OCI-LY1 (cell line): ENCODE results near the gene MRPL14.

Experiments
- H2AFZ ChIP-seq: fragments of 200-600 bp; sonication (generic), shearing (Covaris generic); 2 replicates; pipeline ENCODE4 v1.6.0; 2014; ENCODE audit warnings: antibody characterized with exemption, mild to moderate bottlenecking, low read length
- H3F3A ChIP-seq: fragments of 200-600 bp; sonication (generic), shearing (Covaris generic); 2 replicates; pipeline ENCODE4 v1.6.0; 2014; ENCODE audit warnings: mild to moderate bottlenecking, antibody characterized with exemption, low read length, moderate library complexity; ENCODE audit not compliant: insufficient read depth
- H3K27ac ChIP-seq: fragments of 200-600 bp; sonication (generic); 2 replicates; pipeline ENCODE4 v1.5.1; 2014; ENCODE audit warnings: low read length, mixed run types, mild to moderate bottlenecking, low read depth; ENCODE audit not compliant: poor library complexity, severe bottlenecking
- H3K27me3 ChIP-seq: fragments of 200-600 bp; sonication (generic); 2 replicates; pipeline ENCODE4 v1.6.0; 2014; ENCODE audit warnings: antibody characterized with exemption, mild to moderate bottlenecking, low read length, moderate library complexity; ENCODE audit not compliant: insufficient read depth
- H3K36me3 ChIP-seq: fragments of 200-600 bp; sonication (generic); 2 replicates; pipeline ENCODE4 v1.6.1; 2014; ENCODE audit warnings: mild to moderate bottlenecking, antibody characterized with exemption, low read length, moderate library complexity, mixed read lengths; ENCODE audit not compliant: insufficient read depth
- H3K4me1 ChIP-seq: fragments of 200-600 bp; sonication (generic); 2 replicates; pipeline ENCODE4 v1.5.1; 2014; ENCODE audit warnings: mild to moderate bottlenecking, low read length, moderate library complexity; ENCODE audit not compliant: insufficient read depth, severe bottlenecking
- H3K4me2 ChIP-seq: fragments of 200-600 bp; sonication (generic), shearing (Covaris generic); 2 replicates; pipeline ENCODE4 v1.6.1; 2014; ENCODE audit warnings: low read length
- H3K4me3 ChIP-seq: fragments of 200-600 bp; sonication (generic); 2 replicates; pipeline ENCODE4 v1.5.1; 2014; ENCODE audit warnings: low read length, low read depth, mild to moderate bottlenecking, mixed read lengths; ENCODE audit not compliant: poor library complexity, severe bottlenecking
- H3K79me2 ChIP-seq: fragments of 200-600 bp; shearing (Covaris generic); 2 replicates; pipeline ENCODE4 v1.6.1; 2016; ENCODE audit warnings: mixed run types, low read length, mixed read lengths; ENCODE audit not compliant: insufficient read depth
- H3K9ac ChIP-seq: fragments of 200-600 bp; sonication (generic), shearing (Covaris generic); 2 replicates; pipeline ENCODE4 v1.6.1; 2014; ENCODE audit warnings: mild to moderate bottlenecking, low read length, mixed read lengths
- H3K9me2 ChIP-seq: fragments of 200-600 bp; sonication (generic), shearing (Covaris generic); 2 replicates; pipeline ENCODE4 v1.6.1; 2014; ENCODE audit warnings: low read depth, mild to moderate bottlenecking, low read length, mixed read lengths
- H3K9me3 ChIP-seq: fragments of 200-600 bp; shearing (Covaris generic); 2 replicates; pipeline ENCODE4 v1.6.1; 2014; ENCODE audit warnings: low read length, mixed read lengths
- H4K20me1 ChIP-seq: fragments of 200-600 bp; sonication (generic), shearing (Covaris generic); 2 replicates; pipeline ENCODE4 v1.6.0; 2016; ENCODE audit warnings: mild to moderate bottlenecking, low read length; ENCODE audit not compliant: insufficient read depth
- EZH2 ChIP-seq: fragments of 200-600 bp; sonication (generic), shearing (Covaris generic); IDR thresholded peaks from 2 replicates; pipeline ENCODE4 v1.8.0; 2017; ENCODE audit warnings: borderline replicate concordance, mixed run types, mild to moderate bottlenecking, antibody characterized with exemption, low read length, moderate library complexity, mixed read lengths
- TF ChIP-seq, protein P1 (sequence below): fragments of 200-600 bp; sonication (generic), shearing (Covaris generic); IDR thresholded peaks from 2 replicates; pipeline ENCODE4 v1.5.1; 2017; ENCODE audit warnings: mild to moderate bottlenecking, antibody characterized with exemption, low read length, moderate library complexity, mixed read lengths

Gene MRPL14

DNA sequence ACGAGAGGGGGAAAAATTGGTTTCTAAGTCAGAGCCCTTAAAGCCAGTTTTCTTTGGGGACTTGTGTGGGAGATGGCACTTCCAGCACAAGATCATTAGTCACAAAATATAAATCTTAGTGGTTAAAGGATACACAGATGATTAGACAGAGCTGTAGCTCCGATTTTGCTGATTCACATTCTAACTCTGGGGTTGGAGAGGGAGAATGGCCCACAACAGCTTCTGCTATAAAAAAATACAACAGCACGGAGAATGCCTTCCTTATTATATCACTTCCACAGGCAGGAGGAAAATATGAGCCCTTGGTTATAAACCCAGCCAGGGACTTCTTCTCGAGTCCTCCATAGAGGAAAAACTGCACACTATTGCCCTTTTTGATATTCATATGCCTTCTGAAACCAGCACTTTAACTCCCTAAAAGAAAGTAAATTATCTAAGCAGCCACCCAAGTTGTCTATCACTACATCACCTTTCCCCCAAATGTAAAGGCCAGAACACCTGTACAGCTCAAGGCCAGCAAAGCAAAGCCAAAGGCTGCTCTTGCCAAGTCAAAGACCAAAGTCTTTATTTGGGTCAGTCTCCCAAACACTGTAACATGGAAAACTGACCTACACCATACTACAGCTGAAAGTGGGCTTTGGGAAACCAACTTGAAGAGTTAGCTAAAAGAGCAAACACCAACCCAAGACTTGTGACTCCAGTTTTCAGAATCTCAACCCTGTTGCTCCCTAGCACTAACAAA is 10.4 kb downstream of the MRPL14 start:
- H3K9ac ChIP-seq, result no peak overlapping the region
- no peaks in the 10 kb centered on the region for H3K9me2 ChIP-seq
- no peaks in the 10 kb centered on the region for H3K27me3 ChIP-seq
- no peak overlapping the region for H3K4me2 ChIP-seq
- no peak overlapping the region for H3K27ac ChIP-seq
- H3K4me3 ChIP-seq, result no peak overlapping the region
- peaks cover 38% of the 10 kb centered on the region for H3K36me3 ChIP-seq
- H2AFZ ChIP-seq, result no peak overlapping the region
- TF ChIP-seq, protein P1, sequence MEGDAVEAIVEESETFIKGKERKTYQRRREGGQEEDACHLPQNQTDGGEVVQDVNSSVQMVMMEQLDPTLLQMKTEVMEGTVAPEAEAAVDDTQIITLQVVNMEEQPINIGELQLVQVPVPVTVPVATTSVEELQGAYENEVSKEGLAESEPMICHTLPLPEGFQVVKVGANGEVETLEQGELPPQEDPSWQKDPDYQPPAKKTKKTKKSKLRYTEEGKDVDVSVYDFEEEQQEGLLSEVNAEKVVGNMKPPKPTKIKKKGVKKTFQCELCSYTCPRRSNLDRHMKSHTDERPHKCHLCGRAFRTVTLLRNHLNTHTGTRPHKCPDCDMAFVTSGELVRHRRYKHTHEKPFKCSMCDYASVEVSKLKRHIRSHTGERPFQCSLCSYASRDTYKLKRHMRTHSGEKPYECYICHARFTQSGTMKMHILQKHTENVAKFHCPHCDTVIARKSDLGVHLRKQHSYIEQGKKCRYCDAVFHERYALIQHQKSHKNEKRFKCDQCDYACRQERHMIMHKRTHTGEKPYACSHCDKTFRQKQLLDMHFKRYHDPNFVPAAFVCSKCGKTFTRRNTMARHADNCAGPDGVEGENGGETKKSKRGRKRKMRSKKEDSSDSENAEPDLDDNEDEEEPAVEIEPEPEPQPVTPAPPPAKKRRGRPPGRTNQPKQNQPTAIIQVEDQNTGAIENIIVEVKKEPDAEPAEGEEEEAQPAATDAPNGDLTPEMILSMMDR, result no peak
- no peak for TF ChIP-seq EZH2
- H4K20me1 ChIP-seq, result no peaks in the 10 kb centered on the region
- H3K79me2 ChIP-seq, result peaks cover 61% of the 10 kb centered on the region
- H3K9me3 ChIP-seq, result no peaks in the 10 kb centered on the region
- H3K4me1 ChIP-seq, result peaks cover 15% of the 10 kb centered on the region
- no peaks in the 10 kb centered on the region for H3F3A ChIP-seq

DNA sequence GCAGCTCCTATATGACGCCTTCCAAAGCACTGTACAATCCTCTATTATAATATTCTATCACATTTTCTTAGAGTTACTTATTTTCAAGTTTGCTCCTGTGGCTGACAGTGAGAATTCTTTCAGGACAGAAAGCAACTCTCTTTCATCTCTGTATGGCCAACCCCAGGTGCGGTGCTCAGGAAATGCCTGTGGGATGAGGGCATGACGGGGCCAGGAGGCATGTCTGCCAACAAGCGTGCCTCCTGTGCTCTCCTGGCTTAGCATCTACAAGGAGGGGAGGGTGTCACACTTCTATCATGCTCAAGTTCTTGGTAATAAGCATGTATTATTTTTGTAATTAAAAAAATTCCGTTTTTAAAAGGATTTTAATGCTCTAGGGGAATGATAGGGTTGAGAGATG is 11.4 kb downstream of the MRPL14 start:
- no peaks in the 10 kb centered on the region for H3F3A ChIP-seq
- no peaks in the 10 kb centered on the region for H4K20me1 ChIP-seq
- no peak overlapping the region for H3K27ac ChIP-seq
- no peak overlapping the region for H2AFZ ChIP-seq
- H3K27me3 ChIP-seq, result no peaks in the 10 kb centered on the region
- H3K9me2 ChIP-seq, result no peaks in the 10 kb centered on the region
- peaks cover 47% of the 10 kb centered on the region for H3K36me3 ChIP-seq
- peaks cover 52% of the 10 kb centered on the region for H3K79me2 ChIP-seq
- peaks cover 8% of the 10 kb centered on the region for H3K4me1 ChIP-seq
- no peak overlapping the region for H3K9ac ChIP-seq
- TF ChIP-seq EZH2, result no peak
- TF ChIP-seq, protein P1, result no peak
- H3K4me3 ChIP-seq, result no peak overlapping the region
- H3K4me2 ChIP-seq, result no peak overlapping the region
- H3K9me3 ChIP-seq, result no peaks in the 10 kb centered on the region

- H3K27me3 ChIP-seq, result no peaks in the 10 kb centered on the region
- peaks cover 71% of the 10 kb centered on the region for H3K36me3 ChIP-seq
- TF ChIP-seq EZH2, result no peak
- TF ChIP-seq, protein P1, result peak; percentile 22; the same call in 1 of the 2 replicates
- H3K4me3 ChIP-seq, result no peak overlapping the region
- no peak overlapping the region for H3K4me2 ChIP-seq
- peaks cover 8% of the 10 kb centered on the region for H3K4me1 ChIP-seq
- no peak overlapping the region for H3K9ac ChIP-seq
- no peaks in the 10 kb centered on the region for H3K9me2 ChIP-seq
- no peaks in the 10 kb centered on the region for H3F3A ChIP-seq
- peaks cover 27% of the 10 kb centered on the region for H3K79me2 ChIP-seq
- H3K9me3 ChIP-seq, result no peaks in the 10 kb centered on the region
- H3K27ac ChIP-seq, result no peak overlapping the region
- no peaks in the 10 kb centered on the region for H4K20me1 ChIP-seq
- no peak overlapping the region for H2AFZ ChIP-seq
These were observed 13.8 kb downstream of the MRPL14 start for GRCh38 chr6:44113414-44113813.
